Measurements from ENCODE around the gene ADIPOQ.
"Not testable (repeated sequence)": the region's sequence is repeated elsewhere in the genome, so short reads cannot be mapped to it uniquely, and the experiment has no call there.

ADIPOQ gene

GRCh38 chr3:186842426-186843038 is at the start of gene ADIPOQ:
ADIPOQ (plus strand) TSS chr3:186842710; CDS start chr3:186853059, 10,349 bp downstream.
- no peak for DNase-seq (ENCODE audit: low read depth)

GRCh38 chr3:186798239-186798874 is 44.2 kb upstream of the ADIPOQ start:
- DNase-seq (ENCODE audit: low read depth): no peak

- no peak for DNase-seq (ENCODE audit: low read depth)
Observed at GRCh38 chr3:186800285-186800684, 42.2 kb upstream of the ADIPOQ start.

- DNase-seq (ENCODE audit: low read depth): no peak
Observed at GRCh38 chr3:186802701-186803100, 39.8 kb upstream of the ADIPOQ start.

- not testable (repeated sequence) for DNase-seq (ENCODE audit: low read depth)
Observed at GRCh38 chr3:186803447-186803846, 39.1 kb upstream of the ADIPOQ start.

- DNase-seq (ENCODE audit: low read depth): no peak
Observed at GRCh38 chr3:186806089-186807055, 36.1 kb upstream of the ADIPOQ start, which contains the start of gene RFC4. RFC4 (minus strand) TSS chr3:186806482; CDS start chr3:186804713, 1,769 bp downstream.

- no peak for DNase-seq (ENCODE audit: low read depth)
Observed at GRCh38 chr3:186807231-186807630, 35.3 kb upstream of the ADIPOQ start.

- DNase-seq (ENCODE audit: low read depth): no peak
Observed at GRCh38 chr3:186810336-186810996, 32.0 kb upstream of the ADIPOQ start.

GRCh38 chr3:186811313-186811712 is 31.2 kb upstream of the ADIPOQ start:
- DNase-seq (ENCODE audit: low read depth): not testable (repeated sequence)

- no peak for DNase-seq (ENCODE audit: low read depth)
Observed at GRCh38 chr3:186814100-186814499, 28.4 kb upstream of the ADIPOQ start.

- DNase-seq (ENCODE audit: low read depth): peak; percentile 51
Observed at GRCh38 chr3:186815435-186815834, 27.1 kb upstream of the ADIPOQ start.

- no peak for DNase-seq (ENCODE audit: low read depth)
Observed at GRCh38 chr3:186818516-186818915, 24.0 kb upstream of the ADIPOQ start.

GRCh38 chr3:186818956-186819355 is 23.6 kb upstream of the ADIPOQ start:
- no peak for DNase-seq (ENCODE audit: low read depth)

- peak; percentile 80 for DNase-seq (ENCODE audit: low read depth)
Observed at GRCh38 chr3:186821429-186822387, 20.8 kb upstream of the ADIPOQ start.

- not testable (repeated sequence) for DNase-seq (ENCODE audit: low read depth)
Observed at GRCh38 chr3:186822388-186822759, 20.1 kb upstream of the ADIPOQ start.

- DNase-seq (ENCODE audit: low read depth): peak; percentile 40
Observed at GRCh38 chr3:186823386-186823785, 19.1 kb upstream of the ADIPOQ start.

GRCh38 chr3:186824430-186825139 is 17.9 kb upstream of the ADIPOQ start:
- DNase-seq (ENCODE audit: low read depth): no peak

- peak; percentile 47 for DNase-seq (ENCODE audit: low read depth)
Observed at GRCh38 chr3:186825294-186825821, 17.2 kb upstream of the ADIPOQ start.

- no peak for DNase-seq (ENCODE audit: low read depth)
Observed at GRCh38 chr3:186825872-186826409, 16.6 kb upstream of the ADIPOQ start.
